SK-N-SH (cell line): ENCODE measurements around the gene ENOX1. TPM values are rescaled to one million over a fixed set of nuclear protein-coding genes. Genes with fewer than 3 reads are reported as not detected.

ENCODE experiments used
- CTCF ChIA-PET: fragments of 300-600, 350-600 bp; formaldehyde crosslinking; extraction: SDS; loops from one replicate; lab custom pipeline; 2021; lab: Yijun Ruan, JAX
- POLR2A ChIA-PET: fragments of 350-600 bp; sonication (Branson Sonifier 250); formaldehyde crosslinking; extraction: SDS; loops from one replicate; lab custom pipeline; 2020; ENCODE audit warnings: antibody characterized with exemption, inconsistent platforms; lab: Yijun Ruan, JAX
- DNase-seq: peaks from one replicate; pipeline ENCODE4 v3.0.0; 2012
- H2AFZ ChIP-seq: fragments of 200-600 bp; sonication (generic); 2 replicates; pipeline ENCODE4 v1.8.1; 2016; ENCODE audit warnings: antibody characterized with exemption, mild to moderate bottlenecking, low read depth
- H3F3A ChIP-seq: fragments of 200-600 bp; sonication (generic); replicated peaks from 2 replicates; pipeline ENCODE3; 2016; ENCODE audit warnings: antibody characterized with exemption, mild to moderate bottlenecking; ENCODE audit not compliant: insufficient read depth
- H3K27ac ChIP-seq, 2 experiments: fragments of 200-500 bp in 1 of 2; fragments of 200-600 bp in 1 of 2; sonication (Bioruptor generic) in 1 of 2; sonication (generic), shearing (Covaris generic) in 1 of 2; 2 replicates each; pipeline versions ENCODE4 v1.5.1 to v1.6.1; 2014 to 2016; ENCODE audit warnings: low read depth in 2 of 2, inconsistent platforms in 1 of 2, low read length in 1 of 2, mild to moderate bottlenecking in 1 of 2, mixed read lengths in 1 of 2
- H3K27me3 ChIP-seq: fragments of 200-600 bp; sonication (generic), shearing (Covaris generic); 2 replicates; pipeline ENCODE4 v1.6.1; 2016; ENCODE audit warnings: mixed run types; ENCODE audit not compliant: insufficient read depth
- H3K36me3 ChIP-seq, 2 experiments: fragments of 200-500 bp in 1 of 2; fragments of 200-600 bp in 1 of 2; sonication (Bioruptor generic) in 1 of 2; sonication (generic) in 1 of 2; replicated peaks in 1 of 2; 2 replicates each; pipeline versions ENCODE3 to v1.5.1; 2014 to 2016; ENCODE audit warnings: low read length in 1 of 2, mild to moderate bottlenecking in 1 of 2; ENCODE audit not compliant: insufficient read depth in 2 of 2, control insufficient read depth in 1 of 2
- H3K4me1 ChIP-seq, 2 experiments: fragments of 200-500 bp in 1 of 2; fragments of 200-600 bp in 1 of 2; sonication (Bioruptor generic) in 1 of 2; sonication (generic), shearing (Covaris generic) in 1 of 2; 2 replicates each; pipeline versions ENCODE4 v1.5.1 to v1.6.1; 2014 to 2016; ENCODE audit warnings: low read depth in 1 of 2, low read length in 1 of 2, mixed run types in 1 of 2; ENCODE audit not compliant: insufficient read depth in 2 of 2, control insufficient read depth in 1 of 2
- H3K4me2 ChIP-seq: fragments of 200-600 bp; sonication (generic), shearing (Covaris generic); 2 replicates; pipeline ENCODE4 v1.6.1; 2017; ENCODE audit warnings: mixed run types
- H3K4me3 ChIP-seq, 2 experiments: fragments of 200-500 bp in 1 of 2; fragments of 200-600 bp in 1 of 2; sonication (Bioruptor generic) in 1 of 2; sonication (generic), shearing (Covaris generic) in 1 of 2; 2 replicates each; pipeline versions ENCODE4 v1.5.1 to v1.8.1; 2014 to 2016; ENCODE audit warnings: low read depth in 2 of 2, inconsistent platforms in 1 of 2, low read length in 1 of 2, mild to moderate bottlenecking in 1 of 2, mixed read lengths in 1 of 2, moderate library complexity in 1 of 2
- H3K79me2 ChIP-seq: fragments of 200-600 bp; sonication (generic); 2 replicates; pipeline ENCODE4 v1.8.1; 2017; ENCODE audit warnings: mild to moderate bottlenecking; ENCODE audit not compliant: insufficient read depth
- H3K9ac ChIP-seq: fragments of 200-600 bp; sonication (generic); 2 replicates; pipeline ENCODE4 v1.6.1; 2017; ENCODE audit warnings: mixed run types
- H3K9me2 ChIP-seq: fragments of 200-600 bp; sonication (generic); 2 replicates; pipeline ENCODE4 v1.6.1; 2017; ENCODE audit warnings: mixed run types
- H3K9me3 ChIP-seq: fragments of 200-600 bp; sonication (generic); 2 replicates; pipeline ENCODE4 v1.6.1; 2017; ENCODE audit warnings: mixed run types, mild to moderate bottlenecking, moderate library complexity
- H4K20me1 ChIP-seq: fragments of 200-600 bp; sonication (generic); 2 replicates; pipeline ENCODE4 v1.6.1; 2017; ENCODE audit warnings: mild to moderate bottlenecking, mixed run types; ENCODE audit not compliant: insufficient read depth
- FOSL2 ChIP-seq: IDR thresholded peaks from 2 replicates; pipeline ENCODE4 v1.4.0; 2012; ENCODE audit warnings: low read depth, mild to moderate bottlenecking, moderate library complexity, borderline replicate concordance
- FOXJ3 ChIP-seq: sonication (generic); formaldehyde crosslinking; IDR thresholded peaks from 2 replicates; pipeline ENCODE4 v1.5.1; 2020; ENCODE audit warnings: mild to moderate bottlenecking, missing genetic modification reagents
- FOXM1 ChIP-seq: IDR thresholded peaks from 2 replicates; pipeline ENCODE4 v1.4.0; 2012; ENCODE audit warnings: low read depth, mild to moderate bottlenecking
- GATA2 ChIP-seq: sonication (generic); formaldehyde crosslinking; IDR thresholded peaks from 2 replicates; pipeline ENCODE4 v1.5.0; 2020; ENCODE audit warnings: mild to moderate bottlenecking, missing genetic modification reagents
- JUND ChIP-seq: IDR thresholded peaks from 2 replicates; pipeline ENCODE4 v1.4.0; 2012
- MEF2A ChIP-seq: IDR thresholded peaks from 2 replicates; pipeline ENCODE4 v1.4.0; 2012; ENCODE audit warnings: low read depth, borderline replicate concordance
- MXI1 ChIP-seq: IDR thresholded peaks from 2 replicates; pipeline ENCODE4 v1.6.1; 2012; ENCODE audit warnings: mild to moderate bottlenecking, low read depth, low read length, improper control_type of control experiment
- NFIC ChIP-seq: IDR thresholded peaks from 2 replicates; pipeline ENCODE4 v1.4.0; 2012; ENCODE audit warnings: borderline replicate concordance
- NRF1 ChIP-seq: IDR thresholded peaks from 2 replicates; pipeline ENCODE4 v1.6.1; 2012; ENCODE audit warnings: low read depth, mild to moderate bottlenecking, low read length
- POLR2AphosphoS5 ChIP-seq: IDR thresholded peaks from 2 replicates; pipeline ENCODE4 v1.6.1; 2012; ENCODE audit warnings: low read depth, low read length
- RFX5 ChIP-seq: IDR thresholded peaks from 2 replicates; pipeline ENCODE4 v1.6.1; 2012; ENCODE audit warnings: mild to moderate bottlenecking, improper control_type of control experiment, low read length
- SIN3A ChIP-seq: IDR thresholded peaks from 2 replicates; pipeline ENCODE4 v1.6.1; 2012; ENCODE audit warnings: low read depth, mild to moderate bottlenecking, low read length, moderate library complexity, borderline replicate concordance
- TEAD4 ChIP-seq: IDR thresholded peaks from 2 replicates; pipeline ENCODE4 v1.4.0; 2012; ENCODE audit warnings: mild to moderate bottlenecking, borderline replicate concordance; ENCODE audit not compliant: insufficient read depth
- YY1 ChIP-seq: IDR thresholded peaks from 2 replicates; pipeline ENCODE4 v1.4.0; 2012; ENCODE audit warnings: low read depth, mild to moderate bottlenecking
- WGBS: methylation state at CpG from one replicate; pipeline ENCODE4 v1.1.6; 2017; ENCODE audit warnings: low lambda C conversion rate; 5-methylcytosine and 5-hydroxymethylcytosine counted together
- polyA plus RNA-seq, 3 experiments: library from polyadenylated mRNA; depleted of rRNA; stranded (reverse); fragments of >200 nt; gene quantifications; 2 replicates each; pipeline ENCODE4 v1.2.3, GENCODE V29; 2012
- TF ChIP-seq, protein P1 (sequence below): IDR thresholded peaks from 2 replicates; pipeline ENCODE4 v1.4.0; 2012; ENCODE audit warnings: low read depth, borderline replicate concordance
- TF ChIP-seq, protein P2 (sequence below): IDR thresholded peaks from 2 replicates; pipeline ENCODE4 v1.6.1; 2012; ENCODE audit warnings: mild to moderate bottlenecking, low read depth, low read length, moderate library complexity
- TF ChIP-seq, protein P3 (sequence below): IDR thresholded peaks from 2 replicates; pipeline ENCODE4 v1.4.0; 2012; ENCODE audit warnings: low read depth
- TF ChIP-seq, protein P4 (sequence below): IDR thresholded peaks from 2 replicates; pipeline ENCODE4; 2012
- TF ChIP-seq, protein P5 (sequence below): IDR thresholded peaks from 2 replicates; pipeline ENCODE4 v1.4.0; 2012; ENCODE audit warnings: low read depth, borderline replicate concordance
- TF ChIP-seq, protein P6 (sequence below): fragments of 200-600 bp; sonication (generic); IDR thresholded peaks from 2 replicates; pipeline ENCODE4 v1.6.1; 2017; ENCODE audit warnings: antibody characterized with exemption, mild to moderate bottlenecking, moderate library complexity

The ENOX1 gene
- polyA plus RNA-seq, 1 of the 3 experiments (the other 2 are of a cell fraction), result 5.8 TPM

DNA sequence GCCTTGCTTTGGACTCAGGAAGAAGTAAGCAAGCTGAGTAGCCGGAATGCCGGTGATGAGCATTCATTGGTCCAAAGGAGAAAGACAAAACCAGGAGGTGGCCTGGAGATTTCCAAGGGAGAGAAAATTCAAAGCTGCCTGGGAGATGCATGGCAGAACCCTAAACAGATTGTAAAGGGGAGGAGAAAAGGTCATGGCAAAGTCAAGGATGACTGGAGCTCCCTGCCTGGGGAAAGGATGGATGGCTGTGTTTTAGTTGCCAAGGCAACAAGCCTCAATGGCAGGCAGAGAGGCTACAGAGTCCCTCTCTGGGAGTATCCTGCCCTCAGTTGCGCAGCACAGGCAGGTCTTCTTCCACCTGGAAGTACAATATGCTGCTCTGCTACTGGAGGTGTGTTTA lies 134.0 kb downstream of the ENOX1 start:
- WGBS, result 90% methylated on average over 2 of the region's 3 CpGs
- H3K27ac ChIP-seq, result no peak overlapping the region
- H3K9ac ChIP-seq, result no peak overlapping the region
- H3K4me1 ChIP-seq, result peaks cover 0 to 4% of the 10 kb centered on the region in 2 experiments; a peak in 1 of 4 replicates
- ChIA-PET POLR2A (no interaction called here), CTCF (interaction anchor here (1.6 kb wide), 1 partner anchor 349 kb away, joined by 4 read pairs; no protein-coding TSS in a partner anchor)
- H4K20me1 ChIP-seq, result no peaks in the 10 kb centered on the region
- H3K4me3 ChIP-seq, result no peak overlapping the region
- no peaks in the 10 kb centered on the region for H3K9me2 ChIP-seq
- H3K36me3 ChIP-seq, result no peaks in the 10 kb centered on the region
- no peaks in the 10 kb centered on the region for H3F3A ChIP-seq
- DNase-seq, result no peak
- no peak overlapping the region for H2AFZ ChIP-seq
- H3K4me2 ChIP-seq, result no peak overlapping the region
- H3K27me3 ChIP-seq, result no peaks in the 10 kb centered on the region
- no peak for TF ChIP-seq POLR2AphosphoS5
- no peak for TF ChIP-seq FOXJ3
- no peak for TF ChIP-seq RFX5
- TF ChIP-seq, protein P1, sequence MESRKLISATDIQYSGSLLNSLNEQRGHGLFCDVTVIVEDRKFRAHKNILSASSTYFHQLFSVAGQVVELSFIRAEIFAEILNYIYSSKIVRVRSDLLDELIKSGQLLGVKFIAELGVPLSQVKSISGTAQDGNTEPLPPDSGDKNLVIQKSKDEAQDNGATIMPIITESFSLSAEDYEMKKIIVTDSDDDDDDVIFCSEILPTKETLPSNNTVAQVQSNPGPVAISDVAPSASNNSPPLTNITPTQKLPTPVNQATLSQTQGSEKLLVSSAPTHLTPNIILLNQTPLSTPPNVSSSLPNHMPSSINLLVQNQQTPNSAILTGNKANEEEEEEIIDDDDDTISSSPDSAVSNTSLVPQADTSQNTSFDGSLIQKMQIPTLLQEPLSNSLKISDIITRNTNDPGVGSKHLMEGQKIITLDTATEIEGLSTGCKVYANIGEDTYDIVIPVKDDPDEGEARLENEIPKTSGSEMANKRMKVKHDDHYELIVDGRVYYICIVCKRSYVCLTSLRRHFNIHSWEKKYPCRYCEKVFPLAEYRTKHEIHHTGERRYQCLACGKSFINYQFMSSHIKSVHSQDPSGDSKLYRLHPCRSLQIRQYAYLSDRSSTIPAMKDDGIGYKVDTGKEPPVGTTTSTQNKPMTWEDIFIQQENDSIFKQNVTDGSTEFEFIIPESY, result no peak
- TF ChIP-seq MXI1, result no peak
- TF ChIP-seq, protein P2, sequence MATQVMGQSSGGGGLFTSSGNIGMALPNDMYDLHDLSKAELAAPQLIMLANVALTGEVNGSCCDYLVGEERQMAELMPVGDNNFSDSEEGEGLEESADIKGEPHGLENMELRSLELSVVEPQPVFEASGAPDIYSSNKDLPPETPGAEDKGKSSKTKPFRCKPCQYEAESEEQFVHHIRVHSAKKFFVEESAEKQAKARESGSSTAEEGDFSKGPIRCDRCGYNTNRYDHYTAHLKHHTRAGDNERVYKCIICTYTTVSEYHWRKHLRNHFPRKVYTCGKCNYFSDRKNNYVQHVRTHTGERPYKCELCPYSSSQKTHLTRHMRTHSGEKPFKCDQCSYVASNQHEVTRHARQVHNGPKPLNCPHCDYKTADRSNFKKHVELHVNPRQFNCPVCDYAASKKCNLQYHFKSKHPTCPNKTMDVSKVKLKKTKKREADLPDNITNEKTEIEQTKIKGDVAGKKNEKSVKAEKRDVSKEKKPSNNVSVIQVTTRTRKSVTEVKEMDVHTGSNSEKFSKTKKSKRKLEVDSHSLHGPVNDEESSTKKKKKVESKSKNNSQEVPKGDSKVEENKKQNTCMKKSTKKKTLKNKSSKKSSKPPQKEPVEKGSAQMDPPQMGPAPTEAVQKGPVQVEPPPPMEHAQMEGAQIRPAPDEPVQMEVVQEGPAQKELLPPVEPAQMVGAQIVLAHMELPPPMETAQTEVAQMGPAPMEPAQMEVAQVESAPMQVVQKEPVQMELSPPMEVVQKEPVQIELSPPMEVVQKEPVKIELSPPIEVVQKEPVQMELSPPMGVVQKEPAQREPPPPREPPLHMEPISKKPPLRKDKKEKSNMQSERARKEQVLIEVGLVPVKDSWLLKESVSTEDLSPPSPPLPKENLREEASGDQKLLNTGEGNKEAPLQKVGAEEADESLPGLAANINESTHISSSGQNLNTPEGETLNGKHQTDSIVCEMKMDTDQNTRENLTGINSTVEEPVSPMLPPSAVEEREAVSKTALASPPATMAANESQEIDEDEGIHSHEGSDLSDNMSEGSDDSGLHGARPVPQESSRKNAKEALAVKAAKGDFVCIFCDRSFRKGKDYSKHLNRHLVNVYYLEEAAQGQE, result no peak
- TF ChIP-seq, protein P3, sequence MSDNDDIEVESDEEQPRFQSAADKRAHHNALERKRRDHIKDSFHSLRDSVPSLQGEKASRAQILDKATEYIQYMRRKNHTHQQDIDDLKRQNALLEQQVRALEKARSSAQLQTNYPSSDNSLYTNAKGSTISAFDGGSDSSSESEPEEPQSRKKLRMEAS, result no peak
- no peak for TF ChIP-seq FOSL2
- no peak for TF ChIP-seq NRF1
- TF ChIP-seq GATA2 (CRISPR knock-in tag), result no peak
- TF ChIP-seq TEAD4, result no peak
- TF ChIP-seq, protein P4, sequence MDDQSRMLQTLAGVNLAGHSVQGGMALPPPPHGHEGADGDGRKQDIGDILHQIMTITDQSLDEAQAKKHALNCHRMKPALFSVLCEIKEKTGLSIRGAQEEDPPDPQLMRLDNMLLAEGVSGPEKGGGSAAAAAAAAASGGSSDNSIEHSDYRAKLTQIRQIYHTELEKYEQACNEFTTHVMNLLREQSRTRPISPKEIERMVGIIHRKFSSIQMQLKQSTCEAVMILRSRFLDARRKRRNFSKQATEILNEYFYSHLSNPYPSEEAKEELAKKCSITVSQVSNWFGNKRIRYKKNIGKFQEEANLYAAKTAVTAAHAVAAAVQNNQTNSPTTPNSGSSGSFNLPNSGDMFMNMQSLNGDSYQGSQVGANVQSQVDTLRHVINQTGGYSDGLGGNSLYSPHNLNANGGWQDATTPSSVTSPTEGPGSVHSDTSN, result no peak
- TF ChIP-seq FOXM1, result no peak
- TF ChIP-seq SIN3A, result no peak
- no peak for TF ChIP-seq JUND
- no peak for TF ChIP-seq MEF2A
- TF ChIP-seq, protein P5, sequence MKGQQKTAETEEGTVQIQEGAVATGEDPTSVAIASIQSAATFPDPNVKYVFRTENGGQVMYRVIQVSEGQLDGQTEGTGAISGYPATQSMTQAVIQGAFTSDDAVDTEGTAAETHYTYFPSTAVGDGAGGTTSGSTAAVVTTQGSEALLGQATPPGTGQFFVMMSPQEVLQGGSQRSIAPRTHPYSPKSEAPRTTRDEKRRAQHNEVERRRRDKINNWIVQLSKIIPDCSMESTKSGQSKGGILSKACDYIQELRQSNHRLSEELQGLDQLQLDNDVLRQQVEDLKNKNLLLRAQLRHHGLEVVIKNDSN, result no peak
- no peak for TF ChIP-seq NFIC
- TF ChIP-seq YY1, result no peak
- TF ChIP-seq, protein P6, sequence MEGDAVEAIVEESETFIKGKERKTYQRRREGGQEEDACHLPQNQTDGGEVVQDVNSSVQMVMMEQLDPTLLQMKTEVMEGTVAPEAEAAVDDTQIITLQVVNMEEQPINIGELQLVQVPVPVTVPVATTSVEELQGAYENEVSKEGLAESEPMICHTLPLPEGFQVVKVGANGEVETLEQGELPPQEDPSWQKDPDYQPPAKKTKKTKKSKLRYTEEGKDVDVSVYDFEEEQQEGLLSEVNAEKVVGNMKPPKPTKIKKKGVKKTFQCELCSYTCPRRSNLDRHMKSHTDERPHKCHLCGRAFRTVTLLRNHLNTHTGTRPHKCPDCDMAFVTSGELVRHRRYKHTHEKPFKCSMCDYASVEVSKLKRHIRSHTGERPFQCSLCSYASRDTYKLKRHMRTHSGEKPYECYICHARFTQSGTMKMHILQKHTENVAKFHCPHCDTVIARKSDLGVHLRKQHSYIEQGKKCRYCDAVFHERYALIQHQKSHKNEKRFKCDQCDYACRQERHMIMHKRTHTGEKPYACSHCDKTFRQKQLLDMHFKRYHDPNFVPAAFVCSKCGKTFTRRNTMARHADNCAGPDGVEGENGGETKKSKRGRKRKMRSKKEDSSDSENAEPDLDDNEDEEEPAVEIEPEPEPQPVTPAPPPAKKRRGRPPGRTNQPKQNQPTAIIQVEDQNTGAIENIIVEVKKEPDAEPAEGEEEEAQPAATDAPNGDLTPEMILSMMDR, result no peak
- no peaks in the 10 kb centered on the region for H3K9me3 ChIP-seq
- no peaks in the 10 kb centered on the region for H3K79me2 ChIP-seq
